ENCODE measurements around the gene BCAT1.
A peak's percentile ranks its signal among the peaks of the same experiment; 100 is the strongest.

The BCAT1 gene

DNA sequence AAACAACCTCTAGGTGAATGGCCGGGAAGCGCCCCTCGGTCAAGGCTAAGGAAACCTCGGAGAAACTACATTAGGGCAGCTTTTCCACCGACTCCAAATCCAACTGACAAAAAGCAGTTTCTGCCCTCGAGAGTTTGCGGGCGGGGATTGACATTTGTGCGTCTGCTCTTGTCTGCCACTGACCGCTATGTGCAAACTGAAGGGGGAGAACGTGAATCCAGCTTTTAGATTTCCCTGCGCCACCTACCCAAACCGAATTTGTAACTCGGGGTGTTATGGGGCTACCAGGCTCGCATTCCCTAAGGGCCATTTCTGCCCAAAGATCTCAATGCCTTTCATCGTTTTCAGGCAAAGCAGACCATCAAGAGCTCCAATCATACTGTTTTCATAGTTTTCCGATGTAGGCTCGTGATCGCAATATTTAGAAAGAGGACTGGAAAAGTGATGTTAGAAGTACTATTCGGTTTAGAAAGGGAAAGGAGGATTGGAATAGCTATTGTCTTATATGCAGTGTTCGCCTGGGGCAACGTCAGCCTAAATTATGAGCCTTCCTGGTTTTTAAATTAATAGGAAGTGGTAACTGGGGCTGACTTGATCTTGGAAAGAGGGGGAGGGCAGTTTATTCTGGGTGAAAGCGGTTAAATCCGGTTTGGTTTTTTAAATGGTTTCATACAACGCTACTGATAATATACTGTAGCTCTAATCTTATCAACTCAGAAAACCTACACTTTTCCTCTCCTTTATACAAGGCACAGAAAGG is 45.4 kb downstream of the BCAT1 start:
- Histone ChIP-seq H3K27me3 (ENCODE audit: control insufficient read depth, insufficient read depth, low read length) (peaks cover 23% of the 10 kb centered on the region), H3K4me1 (ENCODE audit: control insufficient read depth, insufficient read depth, low read length) (peaks cover 15% of the 10 kb centered on the region), H3K9ac (ENCODE audit: low read depth, low read length) (no peak overlapping the region), H3K4me3 (ENCODE audit: low read depth, low read length) (peak overlapping the region; percentile 85), H3K9me3 (ENCODE audit: control insufficient read depth, insufficient read depth, low read length) (no peaks in the 10 kb centered on the region), H3K36me3 (ENCODE audit: control insufficient read depth, insufficient read depth, low read length) (no peaks in the 10 kb centered on the region)

DNA sequence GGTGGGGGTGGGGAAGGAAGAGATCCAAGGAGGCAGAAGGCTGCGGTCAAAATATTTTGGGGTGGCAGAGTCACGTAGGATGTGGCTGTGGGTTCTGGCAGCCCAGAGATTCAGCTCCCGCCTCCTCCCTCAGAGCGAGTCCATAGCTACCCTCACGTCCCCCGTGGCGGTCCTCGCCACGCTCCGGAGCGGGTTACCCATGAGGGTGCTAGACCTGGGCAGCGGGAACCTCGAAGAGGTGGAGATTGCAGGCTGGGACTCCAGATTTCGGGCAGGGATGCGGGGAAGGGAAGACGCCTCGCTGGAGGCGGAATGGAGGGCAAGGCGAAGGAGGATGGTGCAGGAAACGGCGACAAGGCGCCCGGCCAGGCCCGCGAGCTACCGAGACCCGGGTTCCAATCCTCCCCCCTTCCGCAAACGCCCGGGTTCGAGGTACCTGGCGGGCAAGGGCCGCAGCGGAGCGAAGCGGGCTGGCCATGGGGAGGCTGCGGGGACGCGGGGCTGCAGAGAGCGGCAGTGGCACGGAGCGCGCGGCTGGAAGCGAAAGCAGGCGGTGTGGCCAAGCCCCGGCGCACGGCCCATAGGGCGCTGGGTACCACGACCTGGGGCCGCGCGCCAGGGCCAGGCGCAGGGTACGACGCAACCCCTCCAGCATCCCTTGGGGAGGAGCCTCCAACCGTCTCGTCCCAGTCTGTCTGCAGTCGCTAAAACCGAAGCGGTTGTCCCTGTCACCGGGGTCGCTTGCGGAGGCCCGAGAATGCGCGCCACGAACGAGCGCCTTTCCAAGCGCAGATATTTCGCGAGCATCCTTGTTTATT is 46.2 kb downstream of the BCAT1 start:
- Histone ChIP-seq H3K4me1 (ENCODE audit: control insufficient read depth, insufficient read depth, low read length) (peaks cover 15% of the 10 kb centered on the region), H3K9me3 (ENCODE audit: control insufficient read depth, insufficient read depth, low read length) (no peaks in the 10 kb centered on the region), H3K4me3 (ENCODE audit: low read depth, low read length) (peak overlapping the region; percentile 85), H3K9ac (ENCODE audit: low read depth, low read length) (peak overlapping the region; percentile 51), H3K36me3 (ENCODE audit: control insufficient read depth, insufficient read depth, low read length) (no peaks in the 10 kb centered on the region), H3K27me3 (ENCODE audit: control insufficient read depth, insufficient read depth, low read length) (peaks cover 23% of the 10 kb centered on the region)

DNA sequence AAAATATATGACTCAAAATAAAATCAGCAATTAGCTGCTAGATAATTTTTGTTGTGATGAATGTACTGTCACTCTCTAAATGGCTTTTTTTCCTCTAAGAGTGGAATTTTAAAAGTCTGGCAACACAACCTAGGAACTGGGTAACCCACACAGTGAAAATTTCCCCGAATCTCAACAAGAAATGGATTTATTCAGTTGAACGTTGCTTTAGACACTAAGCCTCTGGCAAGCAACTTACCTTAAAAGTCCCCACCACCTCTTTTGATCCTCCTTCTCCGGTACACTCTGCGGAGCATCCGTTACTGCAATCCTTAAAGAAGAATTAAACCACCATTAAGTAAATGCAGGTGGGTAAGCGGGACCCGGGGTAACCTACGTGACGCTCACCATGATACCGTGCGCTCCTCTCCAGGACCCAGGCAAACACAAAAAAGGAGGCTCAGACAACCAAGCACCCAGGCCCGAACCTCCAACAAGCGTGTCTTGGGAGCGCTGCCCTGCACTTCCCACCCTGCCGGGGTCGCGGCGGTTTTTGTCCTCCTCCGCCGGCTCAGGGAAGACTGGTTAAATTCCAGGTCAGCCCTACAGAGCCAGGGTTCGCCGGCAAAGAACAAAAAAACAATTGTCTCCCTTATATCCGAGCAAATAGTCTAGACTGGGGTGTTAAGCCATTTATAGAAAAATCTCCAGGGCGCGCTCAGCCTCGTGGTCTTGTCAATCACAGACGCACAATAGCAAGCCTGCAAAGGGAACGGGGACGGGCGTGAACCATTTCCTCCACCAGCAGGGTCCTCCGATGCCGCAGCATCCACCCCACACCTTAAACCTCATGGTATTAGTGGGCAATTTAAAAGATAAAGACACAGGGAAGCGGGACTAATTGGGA is 47.1 kb downstream of the BCAT1 start:
- H3K9ac ChIP-seq (ENCODE audit: low read depth, low read length) = peak overlapping the region; percentile 32
- H3K4me1 ChIP-seq (ENCODE audit: control insufficient read depth, insufficient read depth, low read length) = peaks cover 15% of the 10 kb centered on the region
- H3K36me3 ChIP-seq (ENCODE audit: control insufficient read depth, insufficient read depth, low read length) = no peaks in the 10 kb centered on the region
- peak overlapping the region; percentile 85 for H3K4me3 ChIP-seq (ENCODE audit: low read depth, low read length)
- H3K9me3 ChIP-seq (ENCODE audit: control insufficient read depth, insufficient read depth, low read length) = no peaks in the 10 kb centered on the region
- peaks cover 23% of the 10 kb centered on the region for H3K27me3 ChIP-seq (ENCODE audit: control insufficient read depth, insufficient read depth, low read length)

DNA sequence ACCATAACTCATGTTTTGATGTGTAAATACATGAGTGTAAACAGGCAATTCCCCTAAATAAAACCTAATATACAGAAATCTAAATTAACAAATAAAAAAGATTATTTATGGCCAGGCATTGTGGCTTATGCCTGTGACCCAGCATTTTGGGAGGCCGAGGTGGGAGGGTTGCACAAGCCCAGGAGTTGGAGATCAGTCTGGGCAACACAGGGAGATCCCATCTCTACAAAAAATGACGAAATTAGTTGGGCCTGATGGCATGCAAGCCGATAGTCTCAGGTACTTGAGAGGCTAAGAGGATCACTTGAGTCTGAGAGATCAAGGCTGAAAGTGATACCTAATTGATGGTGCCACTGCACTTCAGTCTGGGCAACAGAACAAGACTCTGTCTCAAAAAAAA is 48.7 kb downstream of the BCAT1 start:
- Histone ChIP-seq H3K9ac (ENCODE audit: low read depth, low read length) (no peak overlapping the region), H3K4me1 (ENCODE audit: control insufficient read depth, insufficient read depth, low read length) (peaks cover 13% of the 10 kb centered on the region), H3K9me3 (ENCODE audit: control insufficient read depth, insufficient read depth, low read length) (no peaks in the 10 kb centered on the region), H3K36me3 (ENCODE audit: control insufficient read depth, insufficient read depth, low read length) (no peaks in the 10 kb centered on the region), H3K4me3 (ENCODE audit: low read depth, low read length) (no peak overlapping the region), H3K27me3 (ENCODE audit: control insufficient read depth, insufficient read depth, low read length) (peaks cover 23% of the 10 kb centered on the region)

DNA sequence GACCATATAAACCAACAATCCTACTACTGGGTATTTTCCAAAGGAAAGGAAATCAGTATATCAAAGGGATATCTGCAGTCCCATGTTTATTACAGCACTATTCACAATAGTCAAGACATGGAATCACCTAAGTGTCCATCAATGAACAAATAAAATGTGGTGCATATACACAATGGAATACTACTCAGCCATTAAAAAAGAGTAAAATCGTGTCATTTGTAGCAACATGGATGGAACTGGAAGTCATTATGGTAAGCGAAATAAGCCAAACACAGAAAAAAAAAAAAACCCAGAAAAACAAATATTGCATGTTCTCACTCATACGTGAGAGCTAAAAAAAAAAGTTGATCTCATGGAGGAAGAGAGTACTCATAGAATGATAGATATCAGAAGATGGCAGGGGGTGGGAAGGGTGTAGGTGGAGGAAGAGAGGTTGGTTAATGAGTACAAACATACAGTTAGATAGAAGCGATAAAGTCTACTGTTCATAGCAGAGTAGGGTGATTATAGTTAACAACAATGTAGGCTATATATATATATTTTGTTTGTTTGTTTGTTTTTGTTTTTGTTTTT is 49.3 kb downstream of the BCAT1 start:
- no peaks in the 10 kb centered on the region for H3K36me3 ChIP-seq (ENCODE audit: control insufficient read depth, insufficient read depth, low read length)
- no peak overlapping the region for H3K4me3 ChIP-seq (ENCODE audit: low read depth, low read length)
- H3K9ac ChIP-seq (ENCODE audit: low read depth, low read length) = no peak overlapping the region
- peaks cover 10% of the 10 kb centered on the region for H3K4me1 ChIP-seq (ENCODE audit: control insufficient read depth, insufficient read depth, low read length)
- H3K27me3 ChIP-seq (ENCODE audit: control insufficient read depth, insufficient read depth, low read length) = peaks cover 22% of the 10 kb centered on the region
- no peaks in the 10 kb centered on the region for H3K9me3 ChIP-seq (ENCODE audit: control insufficient read depth, insufficient read depth, low read length)

DNA sequence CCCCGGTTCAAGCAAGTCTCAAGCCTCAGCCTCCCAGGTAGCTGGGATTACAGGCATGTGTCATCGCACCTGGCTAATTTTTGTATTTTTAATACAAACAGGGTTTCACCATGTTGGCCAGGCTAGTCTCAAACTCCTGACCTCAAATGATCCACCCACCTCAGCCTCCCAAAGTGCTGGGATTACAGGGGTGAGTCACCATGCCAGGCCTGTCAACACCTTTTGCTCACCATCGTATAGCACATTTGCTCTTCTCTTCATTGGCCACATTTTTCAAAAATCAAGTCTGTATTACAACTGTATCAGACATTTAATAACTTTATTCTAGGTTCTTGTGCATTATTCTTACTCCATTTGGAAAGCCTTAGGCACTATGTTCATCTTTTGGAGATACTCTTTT is 50.3 kb downstream of the BCAT1 start:
- H3K4me3 ChIP-seq (ENCODE audit: low read depth, low read length) = no peak overlapping the region
- peaks cover 16% of the 10 kb centered on the region for H3K27me3 ChIP-seq (ENCODE audit: control insufficient read depth, insufficient read depth, low read length)
- no peaks in the 10 kb centered on the region for H3K9me3 ChIP-seq (ENCODE audit: control insufficient read depth, insufficient read depth, low read length)
- peaks cover 7% of the 10 kb centered on the region for H3K4me1 ChIP-seq (ENCODE audit: control insufficient read depth, insufficient read depth, low read length)
- no peak overlapping the region for H3K9ac ChIP-seq (ENCODE audit: low read depth, low read length)
- H3K36me3 ChIP-seq (ENCODE audit: control insufficient read depth, insufficient read depth, low read length) = no peaks in the 10 kb centered on the region

DNA sequence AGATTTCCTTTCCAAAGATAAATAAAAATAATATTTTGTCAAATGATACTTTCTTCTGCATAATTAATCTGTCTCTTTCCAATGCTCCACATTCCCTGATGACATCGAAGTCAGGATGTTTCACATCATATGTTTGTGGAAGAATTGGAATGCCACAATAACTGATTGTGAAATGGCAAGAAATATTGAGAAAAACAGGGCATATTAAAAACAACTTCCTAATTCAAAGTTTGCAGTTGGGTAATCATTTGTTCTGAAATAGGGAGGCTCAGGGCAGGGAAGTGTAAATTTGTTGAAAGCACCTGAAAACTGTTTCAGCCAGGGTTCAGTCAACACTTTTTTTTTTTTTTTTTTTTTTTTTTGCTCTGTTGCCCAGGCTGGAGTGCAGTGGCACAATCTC is 50.7 kb downstream of the BCAT1 start:
- Histone ChIP-seq H3K4me1 (ENCODE audit: control insufficient read depth, insufficient read depth, low read length) (peaks cover 7% of the 10 kb centered on the region), H3K36me3 (ENCODE audit: control insufficient read depth, insufficient read depth, low read length) (no peaks in the 10 kb centered on the region), H3K27me3 (ENCODE audit: control insufficient read depth, insufficient read depth, low read length) (peaks cover 12% of the 10 kb centered on the region), H3K9ac (ENCODE audit: low read depth, low read length) (no peak overlapping the region), H3K4me3 (ENCODE audit: low read depth, low read length) (no peak overlapping the region), H3K9me3 (ENCODE audit: control insufficient read depth, insufficient read depth, low read length) (no peaks in the 10 kb centered on the region)

DNA sequence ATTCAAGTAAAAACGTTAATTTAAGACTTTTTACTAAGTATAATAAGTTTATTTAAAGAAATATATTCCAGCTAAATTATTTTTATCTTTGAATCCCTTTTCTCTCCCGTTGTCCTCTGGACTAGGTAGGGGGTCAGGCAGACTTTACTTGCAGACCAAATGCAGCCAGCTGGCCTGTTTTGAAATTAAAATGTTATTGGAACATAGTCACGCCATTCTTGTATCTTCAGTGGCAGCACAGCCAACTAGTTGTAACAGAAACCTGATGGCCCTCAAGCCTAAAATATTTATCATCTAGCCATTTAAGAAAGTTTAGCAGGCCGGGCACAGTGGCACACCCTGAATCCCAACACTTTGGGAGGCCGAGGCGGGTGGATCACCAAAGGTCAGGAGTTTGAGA is 52.7 kb downstream of the BCAT1 start:
- Histone ChIP-seq H3K4me3 (ENCODE audit: low read depth, low read length) (no peak overlapping the region), H3K9ac (ENCODE audit: low read depth, low read length) (no peak overlapping the region), H3K36me3 (ENCODE audit: control insufficient read depth, insufficient read depth, low read length) (no peaks in the 10 kb centered on the region), H3K27me3 (ENCODE audit: control insufficient read depth, insufficient read depth, low read length) (peaks cover 2% of the 10 kb centered on the region), H3K4me1 (ENCODE audit: control insufficient read depth, insufficient read depth, low read length) (peaks cover 4% of the 10 kb centered on the region), H3K9me3 (ENCODE audit: control insufficient read depth, insufficient read depth, low read length) (no peaks in the 10 kb centered on the region)

DNA sequence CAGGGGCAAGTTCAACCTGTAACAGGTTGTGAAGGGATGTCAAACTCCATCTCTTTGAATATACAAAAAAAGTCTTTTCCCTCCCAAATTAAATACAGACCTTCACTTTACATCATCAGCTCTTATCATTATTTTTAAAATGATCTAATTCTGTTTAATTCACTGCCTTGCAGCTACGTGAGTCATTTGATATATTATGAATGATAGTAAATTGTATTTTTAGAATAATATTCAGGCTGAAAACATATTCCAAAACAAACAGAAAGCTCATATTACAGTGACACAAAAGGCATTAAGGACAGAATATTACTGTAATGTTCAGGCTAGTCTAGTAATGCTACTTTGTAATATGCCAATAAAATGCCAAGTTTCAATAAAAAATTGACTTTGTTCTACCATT is 53.3 kb downstream of the BCAT1 start:
- Histone ChIP-seq H3K9ac (ENCODE audit: low read depth, low read length) (no peak overlapping the region), H3K9me3 (ENCODE audit: control insufficient read depth, insufficient read depth, low read length) (no peaks in the 10 kb centered on the region), H3K36me3 (ENCODE audit: control insufficient read depth, insufficient read depth, low read length) (no peaks in the 10 kb centered on the region), H3K27me3 (ENCODE audit: control insufficient read depth, insufficient read depth, low read length) (no peaks in the 10 kb centered on the region), H3K4me3 (ENCODE audit: low read depth, low read length) (no peak overlapping the region), H3K4me1 (ENCODE audit: control insufficient read depth, insufficient read depth, low read length) (no peaks in the 10 kb centered on the region)

DNA sequence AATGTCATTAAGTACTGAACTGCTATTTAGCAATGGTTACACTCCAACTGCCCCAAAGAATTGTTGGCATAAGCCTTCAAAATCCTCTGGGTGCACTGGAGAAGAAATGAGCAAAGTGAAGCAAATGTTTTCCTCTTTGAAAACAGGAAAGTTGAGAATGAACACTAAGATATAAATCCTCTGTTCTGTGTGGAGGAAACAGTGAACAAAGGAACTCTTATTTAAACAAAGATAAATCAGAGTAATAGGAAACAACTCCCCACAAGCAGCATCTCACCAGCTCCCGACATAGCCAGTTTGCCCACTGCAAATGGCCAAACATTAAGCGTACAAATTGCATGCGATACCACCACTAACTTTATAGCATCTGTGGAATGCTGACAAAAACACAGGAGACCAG is 54.0 kb downstream of the BCAT1 start:
- H3K27me3 ChIP-seq (ENCODE audit: control insufficient read depth, insufficient read depth, low read length) = no peaks in the 10 kb centered on the region
- no peak overlapping the region for H3K4me3 ChIP-seq (ENCODE audit: low read depth, low read length)
- H3K36me3 ChIP-seq (ENCODE audit: control insufficient read depth, insufficient read depth, low read length) = no peaks in the 10 kb centered on the region
- H3K9me3 ChIP-seq (ENCODE audit: control insufficient read depth, insufficient read depth, low read length) = no peaks in the 10 kb centered on the region
- no peaks in the 10 kb centered on the region for H3K4me1 ChIP-seq (ENCODE audit: control insufficient read depth, insufficient read depth, low read length)
- H3K9ac ChIP-seq (ENCODE audit: low read depth, low read length) = no peak overlapping the region

DNA sequence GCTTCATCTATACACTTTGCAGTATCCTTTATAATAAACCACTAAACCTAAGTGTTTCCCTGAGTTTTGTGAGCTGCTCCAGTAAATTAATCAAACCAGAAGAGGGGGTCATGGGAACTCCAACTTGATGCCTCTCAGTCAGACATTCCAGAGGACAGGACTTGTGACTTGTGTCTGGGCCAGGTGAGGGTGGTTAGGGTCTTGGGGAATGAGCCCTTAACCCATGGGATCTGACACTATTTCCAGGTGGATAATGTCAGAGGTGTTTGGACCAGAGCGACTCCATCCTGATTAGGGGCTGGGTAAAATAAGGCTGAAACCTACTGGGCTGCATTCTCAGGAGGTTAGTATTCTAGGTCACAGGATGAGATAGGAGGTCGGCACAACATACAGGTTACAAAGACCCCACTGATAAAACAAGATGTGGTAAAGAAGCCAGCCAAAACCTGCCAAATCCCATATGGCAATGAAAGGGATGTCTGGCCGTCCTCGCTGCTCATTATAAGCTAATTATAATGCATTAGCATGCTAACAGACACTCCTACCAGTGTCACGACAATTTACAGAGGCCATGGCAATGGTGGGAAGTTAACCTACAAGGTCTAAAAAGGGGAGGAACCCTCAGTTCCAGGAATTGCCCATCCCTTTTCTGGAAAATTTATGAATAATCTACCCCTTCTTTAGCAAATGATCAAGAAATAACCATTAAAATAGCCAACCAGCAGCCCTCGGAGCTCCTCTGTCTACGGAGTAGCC is 58.7 kb downstream of the BCAT1 start:
- Histone ChIP-seq H3K4me1 (ENCODE audit: control insufficient read depth, insufficient read depth, low read length) (peaks cover 3% of the 10 kb centered on the region), H3K9me3 (ENCODE audit: control insufficient read depth, insufficient read depth, low read length) (no peaks in the 10 kb centered on the region), H3K36me3 (ENCODE audit: control insufficient read depth, insufficient read depth, low read length) (no peaks in the 10 kb centered on the region), H3K9ac (ENCODE audit: low read depth, low read length) (no peak overlapping the region), H3K27me3 (ENCODE audit: control insufficient read depth, insufficient read depth, low read length) (no peaks in the 10 kb centered on the region), H3K4me3 (ENCODE audit: low read depth, low read length) (no peak overlapping the region)

Data from iPS-15b (cell line).